Small intestine (tissue), 7 donors: ENCODE data around the gene CCDC102A. TPM values are rescaled to one million over a fixed set of nuclear protein-coding genes. Genes with fewer than 3 reads are reported as not detected.

Experiments used
- DNase-seq, 2 donors: peaks; one replicate each; pipeline versions ENCODE4 v3.0.0 to v3.0.0-alpha.2; 2013
- FAIRE-seq: peaks from 2 replicates; lab custom pipeline; 2012; peaks lifted over from hg19 to GRCh38; lab: Jason Lieb, UNC
- H3K27ac ChIP-seq, 3 donors: one replicate each; pipeline ENCODE4 v1.5.1; 2013; ENCODE audit warnings: low read length in 2 of 3, mild to moderate bottlenecking in 2 of 3, control low read depth in 1 of 3, inconsistent platforms in 1 of 3, low read depth in 1 of 3, moderate library complexity in 1 of 3
- H3K27me3 ChIP-seq, 3 donors: one replicate each; pipeline ENCODE4 v1.6.1; 2013; ENCODE audit warnings: low read length in 3 of 3, inconsistent platforms in 1 of 3; ENCODE audit not compliant: control insufficient read depth in 3 of 3, insufficient read depth in 3 of 3
- H3K36me3 ChIP-seq, 3 donors: one replicate each; pipeline ENCODE4 v1.6.1; 2013; ENCODE audit warnings: low read length in 3 of 3, inconsistent platforms in 1 of 3, low read depth in 1 of 3, mild to moderate bottlenecking in 1 of 3, moderate library complexity in 1 of 3; ENCODE audit not compliant: control insufficient read depth in 3 of 3, insufficient read depth in 2 of 3
- H3K4me1 ChIP-seq, 3 donors: one replicate each; pipeline ENCODE4 v1.6.1; 2013; ENCODE audit warnings: low read length in 2 of 3, inconsistent platforms in 1 of 3, low read depth in 1 of 3, mild to moderate bottlenecking in 1 of 3, moderate library complexity in 1 of 3; ENCODE audit not compliant: control insufficient read depth in 3 of 3, insufficient read depth in 2 of 3
- H3K4me3 ChIP-seq, 3 donors: one replicate each; pipeline ENCODE4 v1.5.1; 2013; ENCODE audit warnings: low read length in 3 of 3, control low read depth in 1 of 3, inconsistent platforms in 1 of 3, low read depth in 1 of 3, mild to moderate bottlenecking in 1 of 3, moderate library complexity in 1 of 3
- H3K9me3 ChIP-seq, 2 donors: one replicate each; pipeline ENCODE4 v1.6.1; 2013; ENCODE audit warnings: low read depth in 1 of 2, low read length in 1 of 2; ENCODE audit not compliant: control insufficient read depth in 2 of 2, insufficient read depth in 1 of 2
- WGBS, 3 donors: extraction: QIAGEN DNeasy Blood & Tissue Kit; methylation state at CpG; one replicate each; pipeline ENCODE4 v1.1.7; 2013; 5-methylcytosine and 5-hydroxymethylcytosine counted together
- polyA plus RNA-seq, 4 donors: library from polyadenylated mRNA; stranded (reverse) in 3 of 4; unstranded in 1 of 4; fragments of 200-250 nt in 3 of 4; fragments of 120-200 nt in 1 of 4; gene quantifications; one replicate each; pipeline versions ENCODE4 v1.2.1 to v1.2.3, GENCODE V29; 2013
- donor health status: healthy with polysubstance abuse.
- donor health status: control.
- donor health status: control.
- donor health status: Bipolar disorder and iron deficiency.
- donor health status: healthy.

CCDC102A gene
- polyA plus RNA-seq, 4 donors: 1.1 to 4.5 (median 2.2) TPM

DNA sequence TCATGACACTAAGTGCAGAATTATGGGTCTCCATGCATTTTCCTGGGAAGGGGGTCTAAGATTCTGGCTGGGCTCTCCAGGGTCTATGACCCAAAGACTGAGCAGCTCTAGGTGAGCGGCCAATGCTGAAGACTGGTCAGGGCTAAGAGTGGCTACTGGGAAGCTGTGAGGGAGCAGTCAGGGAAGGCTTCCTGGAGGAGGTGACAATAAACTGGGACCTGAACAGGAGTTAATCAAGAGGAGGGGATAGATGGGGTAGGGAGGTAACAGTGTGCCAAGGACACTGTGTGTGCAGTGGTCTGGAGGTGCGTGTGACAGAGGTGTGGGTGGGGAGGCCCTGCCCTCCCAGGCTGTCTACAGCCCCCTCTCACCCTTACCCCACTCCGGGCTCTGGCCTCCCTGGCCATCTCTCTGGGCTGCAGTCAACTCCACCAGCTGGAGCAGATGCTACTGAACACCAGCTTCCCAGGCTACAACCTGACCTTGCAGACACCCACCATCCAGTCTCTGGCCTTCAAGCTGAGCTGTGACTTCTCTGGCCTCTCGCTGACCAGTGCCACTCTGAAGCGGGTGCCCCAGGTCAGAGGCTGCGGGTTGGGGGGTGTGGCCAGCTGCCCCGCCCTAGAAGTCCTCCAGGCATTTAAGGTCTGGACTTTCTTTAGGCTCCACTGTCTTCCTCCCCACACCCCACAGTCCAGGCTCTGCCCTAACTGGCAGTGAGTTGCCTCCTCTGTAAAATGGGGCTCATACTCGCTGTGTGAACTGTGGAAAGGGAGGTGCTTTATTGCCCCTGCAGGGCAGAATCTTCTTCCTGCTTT is 26.5 kb upstream of the CCDC102A start:
- Histone ChIP-seq H3K27me3 (peaks cover 0 to 2% (median 0%) of the 10 kb centered on the region in 3 donors), H3K4me3 (no peak overlapping the region), H3K9me3 (peaks cover 0 to 22% of the 10 kb centered on the region in 2 donors), H3K27ac (no peak overlapping the region), H3K36me3 (peaks cover 0 to 46% (median 2%) of the 10 kb centered on the region in 3 donors), H3K4me1 (no peaks in the 10 kb centered on the region)
- FAIRE-seq: no peak
- 56 to 71% (median 57%) methylated on average over 8 of the region's 8 CpGs for WGBS, 3 donors
- peak in 1 of 2 donors; percentile 10 for DNase-seq

GRCh38 chr16:57562066-57562465 is 25.7 kb upstream of the CCDC102A start:
- H3K9me3 ChIP-seq: peaks cover 0 to 22% of the 10 kb centered on the region in 2 donors
- peaks cover 0 to 2% (median 0%) of the 10 kb centered on the region in 3 donors for H3K27me3 ChIP-seq
- H3K4me1 ChIP-seq: no peaks in the 10 kb centered on the region
- 94 to 97% (median 95%) methylated on average over 4 of the region's 4 CpGs for WGBS, 3 donors
- H3K27ac ChIP-seq: no peak overlapping the region
- H3K36me3 ChIP-seq: peaks cover 0 to 37% (median 2%) of the 10 kb centered on the region in 3 donors
- DNase-seq (no peak), FAIRE-seq (no peak)
- H3K4me3 ChIP-seq: no peak overlapping the region

GRCh38 chr16:57559072-57559790 is 22.9 kb upstream of the CCDC102A start:
- peaks cover 0 to 22% of the 10 kb centered on the region in 2 donors for H3K9me3 ChIP-seq
- H3K4me1 ChIP-seq: no peaks in the 10 kb centered on the region
- WGBS, 3 donors: 79 to 83% (median 80%) methylated on average over 4 of the region's 4 CpGs
- DNase-seq (no peak), FAIRE-seq (no peak)
- H3K27ac ChIP-seq: no peak overlapping the region
- H3K36me3 ChIP-seq: peaks cover 0 to 20% (median 2%) of the 10 kb centered on the region in 3 donors
- H3K4me3 ChIP-seq: no peak overlapping the region
- peaks cover 0 to 2% (median 0%) of the 10 kb centered on the region in 3 donors for H3K27me3 ChIP-seq

DNA sequence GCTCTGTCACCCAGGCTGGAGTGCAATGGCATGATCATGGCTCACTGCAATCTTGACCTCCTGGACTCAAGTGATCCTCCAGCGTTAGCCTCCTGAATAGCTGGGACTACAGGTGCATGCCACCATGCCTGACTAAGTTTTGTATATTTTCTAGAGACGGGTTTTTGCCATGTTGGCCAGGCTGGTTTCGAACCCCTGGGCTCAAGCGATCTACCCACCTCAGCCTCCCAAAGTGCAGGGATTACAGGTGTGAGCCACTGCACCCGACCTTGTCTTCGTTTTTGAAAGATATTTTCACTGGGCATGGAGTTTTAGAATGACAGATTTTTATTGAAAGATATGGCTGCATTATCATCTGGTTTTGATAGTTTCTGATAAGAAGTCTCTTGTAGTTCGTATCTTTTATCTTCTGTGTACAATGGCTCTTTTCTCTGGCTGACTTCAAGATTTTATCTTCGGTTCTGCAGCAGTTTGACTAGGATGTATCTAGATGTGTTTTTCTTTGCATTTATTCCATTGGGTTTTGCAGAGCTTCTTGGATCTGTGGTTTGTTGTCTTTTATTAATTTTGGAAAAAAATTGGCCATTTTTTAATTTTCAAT is 20.7 kb upstream of the CCDC102A start:
- Histone ChIP-seq H3K36me3 (peaks cover 0 to 2% (median 0%) of the 10 kb centered on the region in 3 donors), H3K4me3 (no peak overlapping the region), H3K4me1 (no peaks in the 10 kb centered on the region), H3K27me3 (peaks cover 0 to 2% (median 0%) of the 10 kb centered on the region in 3 donors), H3K27ac (no peak overlapping the region), H3K9me3 (peaks cover 0 to 18% of the 10 kb centered on the region in 2 donors)
- 70 to 74% (median 72%) methylated on average over 8 of the region's 8 CpGs for WGBS, 3 donors
- FAIRE-seq (no peak), DNase-seq (no peak)

DNA sequence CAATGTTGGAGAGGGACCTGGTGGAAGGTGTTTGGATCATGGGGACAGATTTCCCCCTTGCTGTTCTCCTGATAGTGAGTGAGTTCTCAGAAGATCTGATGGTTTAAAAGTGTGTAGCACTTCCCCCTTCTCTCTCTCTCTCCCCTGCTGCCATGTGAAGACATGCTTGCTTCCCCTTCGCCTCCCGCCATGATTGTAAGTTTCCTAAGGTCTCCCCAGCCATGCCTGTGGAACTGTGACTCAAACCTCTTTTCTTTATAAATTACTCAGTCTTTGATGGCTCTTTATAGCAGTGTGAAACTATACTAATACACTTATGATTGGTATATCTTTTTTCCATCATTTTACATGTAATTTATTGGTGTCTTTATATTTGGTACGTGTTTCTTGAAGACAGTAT is 19.5 kb upstream of the CCDC102A start:
- WGBS, 3 donors: 83 to 96% (median 93%) methylated on average over 2 to 3 of the region's 3 CpGs
- no peak for DNase-seq
- H3K36me3 ChIP-seq: no peaks in the 10 kb centered on the region
- H3K9me3 ChIP-seq: peaks cover 0 to 10% of the 10 kb centered on the region in 2 donors
- H3K27me3 ChIP-seq: peaks cover 0 to 2% (median 0%) of the 10 kb centered on the region in 3 donors
- no peak overlapping the region for H3K27ac ChIP-seq
- FAIRE-seq: peak; percentile 10
- H3K4me3 ChIP-seq: no peak overlapping the region
- no peaks in the 10 kb centered on the region for H3K4me1 ChIP-seq

DNA sequence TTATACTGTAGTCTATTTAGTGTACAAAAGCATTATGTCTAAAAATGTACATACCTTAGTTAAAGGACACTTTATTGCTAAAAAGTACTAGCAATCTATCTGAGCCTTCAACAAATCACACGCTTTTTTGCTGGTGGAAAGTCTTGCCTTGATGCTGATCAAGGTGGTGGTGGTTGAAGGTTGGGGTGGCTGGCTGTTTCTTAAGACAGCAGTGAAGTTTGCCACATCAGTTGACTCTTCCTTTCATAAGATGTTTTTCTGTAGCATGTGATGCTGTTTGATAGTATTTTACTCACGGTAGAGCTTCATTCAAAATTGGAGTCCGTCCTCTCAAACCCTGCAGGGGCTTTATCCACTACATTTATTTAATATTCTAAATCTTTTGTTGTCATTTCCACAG is 14.7 kb upstream of the CCDC102A start:
- 89 to 96% (median 93%) methylated on average over 3 of the region's 3 CpGs for WGBS, 3 donors
- H3K36me3 ChIP-seq: no peaks in the 10 kb centered on the region
- FAIRE-seq (no peak), DNase-seq (no peak)
- no peak overlapping the region for H3K27ac ChIP-seq
- no peak overlapping the region for H3K4me3 ChIP-seq
- H3K4me1 ChIP-seq: no peaks in the 10 kb centered on the region
- H3K9me3 ChIP-seq: no peaks in the 10 kb centered on the region
- peaks cover 0 to 1% (median 0%) of the 10 kb centered on the region in 3 donors for H3K27me3 ChIP-seq

DNA sequence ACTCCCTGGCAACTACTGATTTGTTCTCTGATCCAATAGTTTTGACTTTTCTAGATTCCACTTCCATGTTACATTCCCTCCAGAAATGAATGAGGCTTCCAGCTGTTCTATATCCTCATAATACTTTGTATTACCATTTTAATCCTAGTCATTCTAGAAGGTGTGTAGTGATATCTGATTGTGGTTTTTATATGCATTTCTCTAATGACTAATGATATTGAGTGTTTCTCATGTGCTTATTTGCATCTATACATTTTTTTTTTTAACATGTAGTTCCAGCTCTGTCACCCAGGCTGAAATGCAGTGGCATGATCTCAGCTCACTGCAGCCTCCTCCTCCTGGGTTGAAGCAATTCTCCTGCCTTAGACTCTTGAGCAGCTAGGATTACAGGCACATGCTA is 13.4 kb upstream of the CCDC102A start:
- no peaks in the 10 kb centered on the region for H3K4me1 ChIP-seq
- no peak for DNase-seq
- H3K9me3 ChIP-seq: no peaks in the 10 kb centered on the region
- no peaks in the 10 kb centered on the region for H3K36me3 ChIP-seq
- H3K4me3 ChIP-seq: no peak overlapping the region
- FAIRE-seq: no peak
- peaks cover 0 to 1% (median 0%) of the 10 kb centered on the region in 3 donors for H3K27me3 ChIP-seq
- H3K27ac ChIP-seq: no peak overlapping the region

DNA sequence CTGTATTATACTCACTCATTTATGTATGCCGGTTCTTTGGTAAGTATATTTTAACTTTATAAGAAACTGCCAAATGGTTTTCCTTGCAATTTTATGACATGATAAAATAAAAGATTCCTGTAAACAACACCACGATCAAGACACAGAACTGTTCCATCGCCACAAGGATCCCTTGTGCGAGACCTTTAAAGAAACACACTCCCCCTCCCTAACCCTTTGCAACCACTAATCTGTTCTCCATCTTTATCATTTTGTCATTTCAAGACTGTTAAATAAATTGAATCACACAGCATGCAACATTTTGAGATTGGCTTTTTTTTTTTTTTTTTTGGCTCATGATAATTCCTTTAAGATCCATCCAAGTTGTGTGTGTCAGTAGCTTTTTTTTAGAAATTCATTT is 12.0 kb upstream of the CCDC102A start:
- WGBS, 3 donors: 74 to 89% (median 83%) methylated on average over 4 of the region's 4 CpGs
- Histone ChIP-seq H3K4me3 (no peak overlapping the region), H3K36me3 (no peaks in the 10 kb centered on the region), H3K4me1 (no peaks in the 10 kb centered on the region), H3K27ac (no peak overlapping the region), H3K27me3 (peaks cover 0 to 1% (median 0%) of the 10 kb centered on the region in 3 donors), H3K9me3 (no peaks in the 10 kb centered on the region)
- no peak for FAIRE-seq
- DNase-seq: no peak
